Osteoblast (primary cell): ENCODE results near the gene PRKCA. TPM values are rescaled to one million over a fixed set of nuclear protein-coding genes. Genes with fewer than 3 reads are reported as not detected.
A peak's percentile ranks its signal among the peaks of the same experiment; 100 is the strongest.

ENCODE experiments used
- DNase-seq: peaks from one replicate; pipeline ENCODE4 v3.0.0; 2011; ENCODE audit warnings: low spot score, mixed read lengths; ENCODE audit not compliant: insufficient read length; ENCODE audit errors: missing footprints
- H2AFZ ChIP-seq: 2 replicates; pipeline ENCODE4 v1.6.0; 2011; ENCODE audit warnings: mild to moderate bottlenecking, low read length
- H3K27ac ChIP-seq: 2 replicates; pipeline ENCODE4 v1.5.1; 2011; ENCODE audit warnings: mild to moderate bottlenecking, low read depth, low read length, moderate library complexity
- H3K27me3 ChIP-seq: 2 replicates; pipeline ENCODE4 v1.6.0; 2012; ENCODE audit warnings: mild to moderate bottlenecking, control low read depth, inconsistent platforms, low read length, moderate library complexity; ENCODE audit not compliant: insufficient read depth
- H3K36me3 ChIP-seq: 2 replicates; pipeline ENCODE4 v1.5.1; 2011; ENCODE audit warnings: mild to moderate bottlenecking, low read length, control low read depth, moderate library complexity; ENCODE audit not compliant: insufficient read depth
- H3K4me1 ChIP-seq: 2 replicates; pipeline ENCODE4 v1.5.1; 2011; ENCODE audit warnings: mild to moderate bottlenecking, low read length, control low read depth, moderate library complexity; ENCODE audit not compliant: insufficient read depth
- H3K4me2 ChIP-seq: 2 replicates; pipeline ENCODE4 v1.6.0; 2011; ENCODE audit warnings: mild to moderate bottlenecking, low read length; ENCODE audit not compliant: insufficient read depth
- H3K4me3 ChIP-seq: fragments of 200-600 bp; sonication (generic); 3 replicates; pipeline ENCODE4 v1.5.1; 2012; ENCODE audit warnings: mild to moderate bottlenecking, low read length, inconsistent platforms; ENCODE audit not compliant: insufficient read depth
- H3K79me2 ChIP-seq: 2 replicates; pipeline ENCODE4 v1.6.0; 2012; ENCODE audit warnings: mild to moderate bottlenecking, low read length, control low read depth, inconsistent platforms; ENCODE audit not compliant: insufficient read depth
- H3K9me3 ChIP-seq: 2 replicates; pipeline ENCODE4 v1.5.1; 2011; ENCODE audit warnings: low read depth, low read length, control low read depth
- H4K20me1 ChIP-seq: 2 replicates; pipeline ENCODE4 v1.6.0; 2012; ENCODE audit warnings: mild to moderate bottlenecking, low read length, control low read depth; ENCODE audit not compliant: insufficient read depth
- total RNA-seq: library from RNA; depleted of rRNA; stranded (reverse); fragments of >200 nt; gene quantifications from 2 replicates; pipeline ENCODE4 v1.2.3, GENCODE V29; 2012
- TF ChIP-seq, protein P1 (sequence below): IDR thresholded peaks from 2 replicates; pipeline ENCODE4 v1.5.1; 2011; ENCODE audit warnings: mild to moderate bottlenecking, low read depth, low read length, moderate library complexity; ENCODE audit errors: extremely low read depth

PRKCA gene
- total RNA-seq, 1 donor: 46.0 TPM

DNA sequence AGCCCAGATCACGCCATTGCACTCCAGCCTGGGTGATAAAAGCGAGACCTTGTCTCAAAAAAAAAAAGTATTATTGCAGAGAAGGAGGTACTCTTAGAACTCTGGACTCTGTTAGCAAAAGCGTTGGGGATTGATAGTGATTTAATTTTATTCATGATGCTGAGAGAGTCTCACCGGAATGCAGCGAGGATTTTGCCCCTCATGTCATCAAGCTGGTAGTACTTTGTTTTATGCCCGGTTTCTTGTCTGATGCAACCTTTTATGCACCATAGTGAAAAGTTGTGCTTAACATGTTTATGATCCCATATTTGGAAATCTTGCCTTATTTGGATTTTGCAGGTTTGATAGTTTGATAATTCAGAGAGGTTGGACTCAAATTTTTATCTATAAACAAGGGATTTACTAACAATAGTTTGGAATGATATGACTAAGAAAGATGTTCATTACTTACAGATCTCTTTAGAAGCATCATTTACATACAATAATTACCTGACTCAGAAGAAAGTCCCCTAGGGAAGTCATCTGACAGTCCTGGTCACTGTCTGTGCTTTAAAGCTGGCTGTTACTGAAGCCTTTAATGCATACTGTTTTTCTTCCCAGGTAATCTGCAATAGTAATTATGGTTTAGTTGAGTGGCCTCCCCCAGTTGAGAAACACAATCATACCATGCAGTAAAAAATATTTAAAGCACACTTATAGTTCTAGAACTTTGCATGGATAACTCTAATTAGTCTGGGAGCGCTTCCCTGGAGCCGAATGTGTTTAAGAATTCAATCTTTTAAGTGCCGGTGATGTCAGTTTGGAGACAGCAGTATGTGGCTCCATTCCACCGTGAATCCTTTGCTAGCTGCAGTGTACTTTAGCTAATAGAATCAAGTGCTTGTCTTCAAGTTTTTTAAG is 120.9 kb downstream of the PRKCA start:
- Histone ChIP-seq H2AFZ (no peak overlapping the region), H3K9me3 (no peaks in the 10 kb centered on the region), H3K79me2 (peaks cover 77% of the 10 kb centered on the region), H3K4me1 (peaks cover 31% of the 10 kb centered on the region), H3K27ac (peak overlapping the region; percentile 82), H4K20me1 (peaks cover 6% of the 10 kb centered on the region), H3K4me3 (no peak overlapping the region), H3K4me2 (peak overlapping the region; percentile 18), H3K36me3 (no peaks in the 10 kb centered on the region), H3K27me3 (no peaks in the 10 kb centered on the region)
- DNase-seq: no peak
- TF ChIP-seq, protein P1, sequence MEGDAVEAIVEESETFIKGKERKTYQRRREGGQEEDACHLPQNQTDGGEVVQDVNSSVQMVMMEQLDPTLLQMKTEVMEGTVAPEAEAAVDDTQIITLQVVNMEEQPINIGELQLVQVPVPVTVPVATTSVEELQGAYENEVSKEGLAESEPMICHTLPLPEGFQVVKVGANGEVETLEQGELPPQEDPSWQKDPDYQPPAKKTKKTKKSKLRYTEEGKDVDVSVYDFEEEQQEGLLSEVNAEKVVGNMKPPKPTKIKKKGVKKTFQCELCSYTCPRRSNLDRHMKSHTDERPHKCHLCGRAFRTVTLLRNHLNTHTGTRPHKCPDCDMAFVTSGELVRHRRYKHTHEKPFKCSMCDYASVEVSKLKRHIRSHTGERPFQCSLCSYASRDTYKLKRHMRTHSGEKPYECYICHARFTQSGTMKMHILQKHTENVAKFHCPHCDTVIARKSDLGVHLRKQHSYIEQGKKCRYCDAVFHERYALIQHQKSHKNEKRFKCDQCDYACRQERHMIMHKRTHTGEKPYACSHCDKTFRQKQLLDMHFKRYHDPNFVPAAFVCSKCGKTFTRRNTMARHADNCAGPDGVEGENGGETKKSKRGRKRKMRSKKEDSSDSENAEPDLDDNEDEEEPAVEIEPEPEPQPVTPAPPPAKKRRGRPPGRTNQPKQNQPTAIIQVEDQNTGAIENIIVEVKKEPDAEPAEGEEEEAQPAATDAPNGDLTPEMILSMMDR: no peak

DNA sequence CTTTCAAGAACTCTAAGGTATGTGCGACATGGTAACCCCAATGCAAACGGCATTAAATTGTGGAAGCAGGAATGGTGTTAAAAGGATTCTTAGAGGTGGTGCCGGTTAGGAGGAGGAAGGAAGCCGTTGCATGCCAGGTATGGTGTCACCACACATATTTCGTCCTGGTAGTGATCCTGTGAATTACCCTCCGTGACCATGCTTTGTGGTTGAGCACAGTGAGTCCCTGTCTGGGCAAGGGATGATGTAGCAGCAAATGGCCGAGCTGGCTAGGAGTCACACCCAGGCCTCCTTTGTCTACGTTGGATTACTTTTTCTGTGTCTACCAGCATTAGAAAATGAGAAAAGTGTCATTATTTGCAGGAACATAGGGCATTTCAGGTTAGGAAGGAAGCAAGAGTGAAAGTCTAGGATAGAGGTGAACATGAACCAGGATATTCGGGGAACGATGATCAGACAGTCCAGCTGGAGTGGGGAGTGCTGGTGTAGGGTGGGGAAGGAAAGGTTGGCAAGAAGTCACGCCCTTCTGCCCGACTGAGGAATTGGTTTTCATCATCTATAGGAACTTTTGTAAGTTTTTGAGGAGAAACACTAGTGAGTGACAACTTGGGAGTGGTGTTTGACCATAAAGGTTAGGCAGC is 123.5 kb downstream of the PRKCA start:
- Histone ChIP-seq H3K79me2 (peaks cover 87% of the 10 kb centered on the region), H4K20me1 (peaks cover 9% of the 10 kb centered on the region), H3K27ac (no peak overlapping the region), H3K36me3 (no peaks in the 10 kb centered on the region), H3K27me3 (no peaks in the 10 kb centered on the region), H3K4me1 (peaks cover 31% of the 10 kb centered on the region), H3K9me3 (no peaks in the 10 kb centered on the region), H2AFZ (no peak overlapping the region), H3K4me2 (no peak overlapping the region), H3K4me3 (no peak overlapping the region)
- TF ChIP-seq, protein P1: no peak
- DNase-seq: no peak

DNA sequence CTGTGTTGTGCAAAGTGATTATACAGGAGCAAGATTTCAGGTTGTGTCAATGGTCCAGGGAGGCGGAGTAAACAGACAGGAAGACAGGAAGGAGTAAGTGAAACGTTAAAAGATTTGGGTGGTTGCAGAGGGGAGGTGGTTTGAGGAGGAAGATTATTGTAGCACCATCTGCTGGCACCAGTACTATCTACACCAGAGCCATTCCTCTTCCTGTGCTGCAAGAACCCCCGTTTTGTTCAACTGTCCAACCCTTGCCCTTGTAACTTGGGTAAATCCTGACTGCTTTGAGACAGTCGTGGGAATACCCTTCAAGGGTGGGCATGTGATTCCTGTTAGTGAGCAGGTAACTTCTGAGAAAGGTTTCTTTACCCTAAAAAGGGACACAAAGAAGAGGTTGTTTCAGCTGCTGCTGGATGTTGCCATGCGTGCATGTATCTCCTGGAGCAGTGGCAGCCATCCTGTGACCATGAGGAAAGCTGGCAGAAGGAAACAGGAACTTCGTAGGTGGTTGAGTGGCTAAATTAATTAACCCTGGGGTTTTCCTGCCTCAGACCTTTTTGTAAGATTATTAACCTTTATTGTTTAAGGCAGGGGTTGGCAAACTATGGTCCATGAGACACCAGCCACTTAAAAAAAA is 124.1 kb downstream of the PRKCA start:
- Histone ChIP-seq H3K27ac (no peak overlapping the region), H3K36me3 (no peaks in the 10 kb centered on the region), H2AFZ (no peak overlapping the region), H3K9me3 (no peaks in the 10 kb centered on the region), H3K79me2 (peaks cover 92% of the 10 kb centered on the region), H4K20me1 (peaks cover 14% of the 10 kb centered on the region), H3K4me3 (no peak overlapping the region), H3K4me2 (no peak overlapping the region), H3K4me1 (peaks cover 37% of the 10 kb centered on the region), H3K27me3 (no peaks in the 10 kb centered on the region)
- TF ChIP-seq, protein P1: peak; percentile 42
- DNase-seq: no peak

DNA sequence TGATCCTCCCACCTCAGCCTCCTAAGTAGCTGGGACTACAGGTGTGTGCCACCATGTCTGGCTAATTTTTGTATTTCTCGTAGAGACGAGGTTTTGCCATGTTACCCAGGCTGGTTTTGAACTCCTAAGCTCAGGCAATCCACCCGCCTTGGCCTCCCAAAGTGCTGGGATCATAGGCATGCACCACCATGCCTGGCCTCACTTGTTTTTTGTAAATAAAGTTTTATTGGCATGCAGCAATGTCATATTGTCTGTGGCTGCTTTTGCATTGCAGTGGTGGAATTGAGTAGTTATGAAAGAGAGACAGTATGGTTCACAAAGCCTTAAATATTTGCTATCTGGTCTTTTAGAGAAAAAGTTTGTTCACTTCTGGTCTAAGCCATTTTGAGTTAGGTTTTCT is 124.7 kb downstream of the PRKCA start:
- Histone ChIP-seq H3K4me3 (no peak overlapping the region), H3K9me3 (no peaks in the 10 kb centered on the region), H3K27ac (no peak overlapping the region), H4K20me1 (peaks cover 16% of the 10 kb centered on the region), H3K4me1 (peaks cover 38% of the 10 kb centered on the region), H2AFZ (no peak overlapping the region), H3K4me2 (no peak overlapping the region), H3K79me2 (peaks cover 92% of the 10 kb centered on the region), H3K36me3 (no peaks in the 10 kb centered on the region), H3K27me3 (no peaks in the 10 kb centered on the region)
- TF ChIP-seq, protein P1: no peak
- no peak for DNase-seq
